Heart right ventricle (tissue), 16 donors: ENCODE data around the gene PODXL. TPM values are rescaled to one million over a fixed set of nuclear protein-coding genes. Genes with fewer than 3 reads are reported as not detected.

Experiments used
- ATAC-seq, 8 donors: fragments of 200-7000 bp; cut with Tn5 transposase; one replicate each; pipeline ENCODE4 v1.9.1; 2020; ENCODE audit warnings: mild to moderate bottlenecking in 8 of 8, moderate library complexity in 8 of 8, moderate number of reproducible peaks in 1 of 8
- DNase-seq, 2 donors: peaks; one replicate each; pipeline ENCODE4 v3.0.0-alpha.2; 2020
- H3K27ac ChIP-seq, 10 donors: fragments of 200-600 bp; sonication (generic) in 2 of 10; one replicate each; pipeline versions ENCODE4 v1.5.0 to v1.8.0; 2020 to 2022; ENCODE audit warnings: mild to moderate bottlenecking in 3 of 10
- H3K27me3 ChIP-seq, 7 donors: fragments of 200-600 bp; one replicate each; pipeline ENCODE4 v1.8.0; 2021 to 2022; ENCODE audit warnings: mild to moderate bottlenecking in 2 of 7
- H3K36me3 ChIP-seq, 9 donors: fragments of 200-600 bp; sonication (generic) in 1 of 9; one replicate each; pipeline versions ENCODE4 v1.5.0 to v1.8.0; 2020 to 2022; ENCODE audit warnings: mild to moderate bottlenecking in 2 of 9
- H3K4me1 ChIP-seq, 9 donors: fragments of 200-600 bp; sonication (generic) in 1 of 9; one replicate each; pipeline versions ENCODE4 v1.5.0 to v1.8.0; 2020 to 2022; ENCODE audit warnings: mild to moderate bottlenecking in 4 of 9
- H3K4me3 ChIP-seq, 10 donors: fragments of 200-600 bp; sonication (generic) in 2 of 10; one replicate each; pipeline versions ENCODE4 v1.5.0 to v1.8.0; 2020 to 2022; ENCODE audit warnings: mild to moderate bottlenecking in 7 of 10, moderate library complexity in 2 of 10
- H3K9me3 ChIP-seq, 11 donors: fragments of 200-600 bp in 10 of 11; sonication (generic) in 2 of 11; one replicate each; pipeline versions ENCODE4 v1.5.0 to v1.8.0; 2013 to 2022; ENCODE audit warnings: mild to moderate bottlenecking in 2 of 11, control low read depth in 1 of 11, moderate library complexity in 1 of 11
- WGBS, 2 donors: extraction: QIAGEN DNeasy Blood & Tissue Kit; methylation state at CpG; one replicate each; pipeline ENCODE4 v1.1.7; 2013; ENCODE audit warnings: inconsistent platforms in 1 of 2; 5-methylcytosine and 5-hydroxymethylcytosine counted together
- intact Hi-C, 10 donors: fragments of 100-400 bp; cut with DNase I; formaldehyde crosslinking; loops; one replicate each; pipeline versions ENCODE4 v1.11.1 to v1.14.2; 2022
- polyA plus RNA-seq, 2 donors: library from polyadenylated mRNA; stranded (reverse); fragments of 200-250 nt; gene quantifications; one replicate each; pipeline ENCODE4 v1.2.3, GENCODE V29; 2013
- total RNA-seq, 10 donors: library from RNA; stranded (reverse); fragmentation: NEBNext Ultra II Directional in 3 of 10; extraction: Animal tissue kit (Norgen Biotek cat#: 25700) in 3 of 10; gene quantifications; one replicate each; pipeline versions ENCODE4 v1.2.1 to v1.2.4, GENCODE V29; 2021 to 2023
- TF ChIP-seq, protein P1 (sequence below), 9 donors: fragments of 200-600 bp; sonication (generic) in 2 of 9; IDR thresholded peaks; one replicate each; pipeline versions ENCODE4 v1.5.0 to v1.8.0; 2021 to 2022; ENCODE audit warnings: antibody characterized with exemption in 9 of 9, mild to moderate bottlenecking in 5 of 9, moderate library complexity in 1 of 9
- donor health status: Arrhythmogenic right ventricular cardiomyopathy.
- donor health status: ischemic (EF 13 %, LVEDD 7.1; RV severe dilation, severe dysfunction).
- donor health status: healthy with polysubstance abuse.
- donor health status: DM: no; HTN: yes; CAD: no.
- donor health status: DM: no; HTN: no; CAD: no.
- donor health status: ischemic (EF 25% LVEDD 6.9; RV normal size, moderate dysfunction).
- donor health status: ischemic (EF 25% LVEDD 5.7; RV mildly dilated, moderate dysfunction).
- donor health status: healthy.
- donor health status: DM: yes; HTN: yes; CAD: no.
- donor health status: Ischemic cardiomyopathy.
- donor health status: ischemic (EF 35%, LVEDD 5.7; RV mildly dilated, moderate dysfunction).
- donor health status: nonischemic (EF 11% LVEDD 7.7; RV severe dilation, severe dysfunction).
- donor health status: DM: yes; HTN: yes; CAD: no.
- donor health status: PGD.
- donor health status: ischemic (EF 29% LVEDD 5.4; RV normal size, mild dysfunction).
- donor health status: nonischemic (EF 23%, LVEDD 6.1; RV moderate dilation, normal function).

PODXL gene
- total and polyA plus RNA-seq, 12 donors, result 34.4 to 162 (median 65.2) TPM

DNA sequence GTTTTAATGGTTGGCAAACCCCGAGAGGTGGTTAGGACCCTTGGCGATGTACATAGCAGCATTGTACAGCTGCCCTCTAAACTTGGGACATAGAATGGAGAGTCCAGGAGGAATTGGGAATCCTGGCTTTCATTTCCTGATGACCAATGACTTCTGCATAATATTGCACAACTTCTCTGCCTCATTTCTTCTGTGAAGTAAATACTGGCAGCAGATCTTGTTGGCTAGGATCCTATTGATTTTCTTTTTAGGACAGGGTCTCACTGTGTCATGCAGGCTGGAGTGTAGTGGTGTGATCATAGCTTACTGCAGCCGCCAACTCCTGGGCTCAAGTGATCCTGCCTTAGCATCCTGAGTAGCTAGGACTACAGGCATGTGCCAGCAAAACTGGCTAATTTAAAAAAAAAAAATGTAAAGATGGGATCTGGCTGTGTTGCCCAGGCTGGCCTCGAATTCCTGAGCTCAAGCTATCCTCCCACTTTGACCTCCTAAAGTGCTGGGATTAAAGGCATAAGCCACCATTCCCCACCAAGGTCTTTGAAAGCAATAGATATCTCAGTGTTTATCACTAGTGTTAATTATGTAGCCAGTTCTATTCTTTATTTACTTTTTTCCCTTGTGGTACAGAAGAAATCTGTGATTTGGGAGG, 58.1 kb downstream of the PODXL start:
- intact Hi-C loops, result no loop called here
- TF ChIP-seq, protein P1, sequence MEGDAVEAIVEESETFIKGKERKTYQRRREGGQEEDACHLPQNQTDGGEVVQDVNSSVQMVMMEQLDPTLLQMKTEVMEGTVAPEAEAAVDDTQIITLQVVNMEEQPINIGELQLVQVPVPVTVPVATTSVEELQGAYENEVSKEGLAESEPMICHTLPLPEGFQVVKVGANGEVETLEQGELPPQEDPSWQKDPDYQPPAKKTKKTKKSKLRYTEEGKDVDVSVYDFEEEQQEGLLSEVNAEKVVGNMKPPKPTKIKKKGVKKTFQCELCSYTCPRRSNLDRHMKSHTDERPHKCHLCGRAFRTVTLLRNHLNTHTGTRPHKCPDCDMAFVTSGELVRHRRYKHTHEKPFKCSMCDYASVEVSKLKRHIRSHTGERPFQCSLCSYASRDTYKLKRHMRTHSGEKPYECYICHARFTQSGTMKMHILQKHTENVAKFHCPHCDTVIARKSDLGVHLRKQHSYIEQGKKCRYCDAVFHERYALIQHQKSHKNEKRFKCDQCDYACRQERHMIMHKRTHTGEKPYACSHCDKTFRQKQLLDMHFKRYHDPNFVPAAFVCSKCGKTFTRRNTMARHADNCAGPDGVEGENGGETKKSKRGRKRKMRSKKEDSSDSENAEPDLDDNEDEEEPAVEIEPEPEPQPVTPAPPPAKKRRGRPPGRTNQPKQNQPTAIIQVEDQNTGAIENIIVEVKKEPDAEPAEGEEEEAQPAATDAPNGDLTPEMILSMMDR (IDR thresholded peaks at IDR 0.05), result no peak
- Histone ChIP-seq H3K4me1 (peaks cover 9 to 40% (median 28%) of the 10 kb centered on the region in 9 donors), H3K9me3 (no peaks in the 10 kb centered on the region), H3K36me3 (peaks cover 0 to 67% (median 2%) of the 10 kb centered on the region in 9 donors), H3K4me3 (no peak overlapping the region), H3K27ac (peak overlapping the region in 4 of 10 donors; percentile 36 to 53 (median 46)), H3K27me3 (no peaks in the 10 kb centered on the region)
- DNase-seq, result no peak
- WGBS, 2 donors, result 87 to 92% methylated on average over 4 of the region's 4 CpGs
- ATAC-seq, result peak in 3 of 8 donors; percentile 34 to 55 (median 46)

DNA sequence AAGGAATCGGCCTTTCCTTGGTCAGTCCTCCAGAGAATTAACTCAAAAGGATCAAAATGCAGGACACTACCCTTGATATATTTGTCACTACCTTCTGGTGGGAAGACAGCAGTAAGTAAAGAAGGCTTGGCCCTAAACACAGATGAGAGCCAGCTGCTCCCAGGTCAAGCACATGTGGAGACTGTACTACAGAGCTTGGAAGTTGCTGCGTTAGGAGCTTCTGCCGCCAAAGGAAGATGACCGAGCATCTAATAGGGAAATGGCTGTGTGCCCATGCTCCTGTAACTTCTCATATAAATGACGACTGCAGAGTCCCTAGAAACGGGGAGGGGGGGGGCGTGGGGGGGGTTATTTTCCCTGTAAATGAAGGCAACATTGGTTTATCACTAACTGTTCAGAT, 59.0 kb downstream of the PODXL start:
- ATAC-seq, result peak in 6 of 8 donors; percentile 36 to 51 (median 38)

DNA sequence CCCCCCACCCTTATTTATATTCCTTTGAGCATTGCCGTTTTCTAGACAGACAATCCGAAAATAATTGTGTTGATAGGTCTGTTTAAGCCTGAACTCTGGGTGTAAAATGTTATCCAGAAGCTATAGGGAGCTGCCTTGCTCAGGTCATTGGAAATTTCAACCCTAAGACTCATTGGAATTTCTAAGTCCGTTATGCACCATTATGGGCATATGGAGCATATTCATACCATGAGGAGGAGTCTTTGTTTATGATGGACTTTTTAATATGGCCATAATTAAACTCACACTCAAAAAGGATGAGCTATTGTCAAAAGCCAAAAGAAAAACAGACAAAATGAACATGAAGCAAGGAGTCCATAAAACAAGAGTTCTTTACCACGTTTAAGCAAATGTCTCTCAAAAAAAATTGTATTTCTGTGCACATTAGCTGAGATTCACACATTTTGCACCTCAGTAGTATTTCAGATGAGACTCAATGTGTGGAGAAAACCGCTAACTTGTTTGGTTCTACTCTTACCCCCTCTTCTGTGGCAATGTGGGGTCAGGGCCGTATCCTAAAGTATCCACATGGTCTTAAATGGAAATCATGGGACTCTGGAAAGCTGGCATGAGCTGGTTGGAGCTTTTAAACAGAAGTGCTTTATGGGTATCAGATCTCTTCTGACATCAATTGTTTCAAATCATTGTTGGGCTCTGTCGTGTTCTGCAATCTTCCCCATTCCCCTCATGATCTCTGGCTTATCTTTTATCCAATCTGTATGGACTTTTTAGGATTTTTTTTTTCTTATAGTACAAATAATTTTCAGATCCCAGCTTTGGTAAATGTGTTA, 60.5 kb downstream of the PODXL start:
- Histone ChIP-seq H3K9me3 (no peaks in the 10 kb centered on the region), H3K4me3 (no peak overlapping the region), H3K4me1 (peaks cover 0 to 24% (median 8%) of the 10 kb centered on the region in 9 donors), H3K36me3 (peaks cover 0 to 66% (median 0%) of the 10 kb centered on the region in 9 donors), H3K27me3 (no peaks in the 10 kb centered on the region), H3K27ac (peak overlapping the region in 1 of 10 donors; percentile 14)
- no peak for ATAC-seq
- WGBS, 2 donors, result 78 to 79% methylated on average over 7 of the region's 7 CpGs
- intact Hi-C loops, result no loop called here
- no peak for DNase-seq
- TF ChIP-seq, protein P1 (IDR thresholded peaks at IDR 0.05), result no peak

More for the DNA sequence above, 59.0 kb downstream of the PODXL start:
- H3K9me3 ChIP-seq, result no peaks in the 10 kb centered on the region
- no peak for DNase-seq
- H3K27ac ChIP-seq, result peak overlapping the region in 4 of 10 donors; percentile 5 to 60 (median 51)
- no peaks in the 10 kb centered on the region for H3K27me3 ChIP-seq
- intact Hi-C loops, result no loop called here
- H3K36me3 ChIP-seq, result peaks cover 0 to 64% (median 0%) of the 10 kb centered on the region in 9 donors
- TF ChIP-seq, protein P1 (IDR thresholded peaks at IDR 0.05), result no peak
- no peak overlapping the region for H3K4me3 ChIP-seq
- peaks cover under 1 to 33% (median 19%) of the 10 kb centered on the region in 9 donors for H3K4me1 ChIP-seq
- WGBS, 2 donors, result 35 to 52% methylated on average over 7 of the region's 7 CpGs

DNA sequence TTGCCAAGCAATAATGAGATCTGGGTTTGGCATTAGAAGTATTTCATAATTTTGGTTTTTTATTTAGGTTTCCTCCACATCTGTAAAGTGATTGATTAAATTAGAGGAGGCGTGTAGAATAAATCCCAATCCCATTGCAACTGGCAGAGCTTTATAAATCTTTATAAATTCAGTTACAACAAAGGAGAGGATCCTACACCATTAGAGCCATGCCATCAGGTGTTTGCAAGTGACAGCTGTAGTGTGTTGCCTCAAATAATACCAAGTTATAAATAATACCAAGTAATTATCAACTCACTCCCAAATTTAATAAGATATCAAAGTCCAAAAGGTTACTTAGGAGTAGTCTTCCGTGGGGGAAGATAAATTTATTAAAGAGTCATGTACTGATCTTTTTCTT, 62.2 kb downstream of the PODXL start:
- no peaks in the 10 kb centered on the region for H3K27me3 ChIP-seq
- peaks cover 0 to 24% (median 8%) of the 10 kb centered on the region in 9 donors for H3K4me1 ChIP-seq
- peaks cover 0 to 51% (median 0%) of the 10 kb centered on the region in 9 donors for H3K36me3 ChIP-seq
- intact Hi-C loops, result no loop called here
- no peak for ATAC-seq
- TF ChIP-seq, protein P1 (IDR thresholded peaks at IDR 0.05), result no peak
- DNase-seq, result no peak
- no peaks in the 10 kb centered on the region for H3K9me3 ChIP-seq
- H3K4me3 ChIP-seq, result no peak overlapping the region
- 77 to 84% methylated on average over 2 of the region's 2 CpGs for WGBS, 2 donors
- H3K27ac ChIP-seq, result no peak overlapping the region
